Adrenal gland (tissue), 12 donors: Measurements from ENCODE around the gene LRRC10B. TPM values are rescaled to one million over a fixed set of nuclear protein-coding genes. Genes with fewer than 3 reads are reported as not detected.

ENCODE experiments used
- DNase-seq, 7 donors: peaks; one replicate each; pipeline ENCODE4 v3.0.0-alpha.2; 2019 to 2020
- H3K27ac ChIP-seq, 5 donors: fragments of 200-600 bp; sonication (generic) in 4 of 5; 1 replicate in 3 of 5; 2 replicates in 2 of 5; pipeline versions ENCODE4 v1.5.1 to v1.8.0; 2016 to 2020; ENCODE audit warnings: mild to moderate bottlenecking in 1 of 5
- H3K27me3 ChIP-seq: fragments of 200-600 bp; 2 replicates; pipeline ENCODE4 v1.8.0; 2021
- H3K36me3 ChIP-seq, 2 donors: fragments of 200-600 bp; replicated peaks in 1 of 2; 1 replicate in 1 of 2; 2 replicates in 1 of 2; pipeline versions ENCODE4 v1.5.1 to v1.8.0; 2018 to 2022
- H3K4me1 ChIP-seq, 2 donors: fragments of 200-600 bp; replicated peaks in 1 of 2; 1 replicate in 1 of 2; 2 replicates in 1 of 2; pipeline versions ENCODE4 v1.5.1 to v1.8.0; 2018 to 2021
- H3K4me3 ChIP-seq, 4 donors: fragments of 200-600 bp; sonication (generic) in 3 of 4; one replicate each; pipeline ENCODE4 v1.5.1; 2016 to 2018
- H3K9me3 ChIP-seq, 3 donors: fragments of 200-600 bp; sonication (generic) in 1 of 3; replicated peaks in 1 of 3; 1 replicate in 2 of 3; 2 replicates in 1 of 3; pipeline versions ENCODE4 v1.5.1 to v1.8.0; 2016 to 2021
- CTCF ChIP-seq, 6 experiments: fragments of 450-650 bp in 4 of 6; fragments of 200-600 bp in 2 of 6; sonication (generic) in 1 of 6; IDR thresholded peaks; 1 replicate in 5 of 6; 2 replicates in 1 of 6; pipeline versions ENCODE4 v1.5.1 to v1.8.0; 2016 to 2021; ENCODE audit warnings: antibody characterized with exemption in 6 of 6, mild to moderate bottlenecking in 2 of 6, moderate library complexity in 1 of 6
- POLR2A ChIP-seq, 2 donors: fragments of 450-650 bp; IDR thresholded peaks; one replicate each; pipeline ENCODE4 v1.6.1; 2017; ENCODE audit warnings: antibody characterized with exemption in 2 of 2, mild to moderate bottlenecking in 2 of 2, moderate library complexity in 1 of 2
- WGBS, 4 donors: extraction: QIAGEN DNeasy Blood & Tissue Kit in 2 of 4; methylation state at CpG; one replicate each; pipeline versions ENCODE4 v1.1.5 to v1.1.7; 2013 to 2017; 5-methylcytosine and 5-hydroxymethylcytosine counted together
- intact Hi-C, 2 donors: fragments of 100-400 bp; cut with DNase I; formaldehyde crosslinking; loops; one replicate each; pipeline versions ENCODE4 v1.14.1 to v1.15.0; 2022 to 2023
- microRNA counts, 2 donors: library from miRNA; unstranded; fragments of <30 nt; microRNA quantifications; one replicate each; lab custom pipeline; 2016
- microRNA-seq, 3 donors: library from miRNA; unstranded; fragments of <30 nt; microRNA quantifications; one replicate each; pipeline ENCODE4, GENCODE V29; 2017 to 2020
- polyA plus RNA-seq, 3 donors: library from polyadenylated mRNA; stranded (reverse); fragments of 200-250 nt in 2 of 3; fragments of 350-450 nt in 1 of 3; fragmentation: Illumina TruSeq in 1 of 3; extraction: RNeasy Lipid Tissue Mini Kit (QIAGEN cat#74804) in 1 of 3; gene quantifications; one replicate each; pipeline ENCODE4 v1.2.3, GENCODE V29; 2013 to 2014
- small RNA-seq, 2 donors: library from RNA; depleted of rRNA; stranded (forward); fragments of <200 nt; gene quantifications; one replicate each; pipeline ENCODE3, GENCODE V24; 2016
- total RNA-seq, 9 donors: library from RNA; depleted of rRNA in 4 of 9; stranded (reverse); fragments of >200 nt in 4 of 9; fragments of 120-200 nt in 1 of 9; fragmentation: NEBNext Ultra II Directional in 1 of 9; extraction: Animal tissue kit (Norgen Biotek cat#: 25700) in 1 of 9; gene quantifications; one replicate each; pipeline versions ENCODE4 v1.1.0 to v1.2.4, GENCODE V29; 2013 to 2023
- donor health status: healthy with polysubstance abuse.
- donor health status: Bipolar disorder and iron deficiency.
- donor health status: DM: yes; HTN: yes; CAD: no.
- donor health status: DM: no; HTN: no; CAD: no.
- donor health status: DM: no; HTN: no; CAD: no.
- donor health status: DM: yes; HTN: yes; CAD: no.

Gene LRRC10B
- total and polyA plus RNA-seq, 12 donors = 0.06 to 2.6 (median 1.1) TPM; not detected in 3

- Histone ChIP-seq H3K36me3 (no peaks in the 10 kb centered on the region), H3K4me1 (no peaks in the 10 kb centered on the region), H3K27ac (no peak overlapping the region), H3K27me3 (peaks cover 23% of the 10 kb centered on the region), H3K4me3 (no peak overlapping the region), H3K9me3 (no peaks in the 10 kb centered on the region)
- no peak for TF ChIP-seq CTCF (IDR thresholded peaks at IDR 0.05)
- TF ChIP-seq POLR2A (IDR thresholded peaks at IDR 0.05) = no peak
- no peak for DNase-seq
- 58 to 68% (median 64%) methylated on average over 3 to 10 of the region's 10 CpGs for WGBS, 4 donors
- intact Hi-C loops = no loop called here
Measured at GRCh38 chr11:61555978-61556377, 47.4 kb downstream of the LRRC10B start.

- Histone ChIP-seq H3K4me3 (no peak overlapping the region), H3K27me3 (peaks cover 23% of the 10 kb centered on the region), H3K9me3 (no peaks in the 10 kb centered on the region)
Measured at GRCh38 chr11:61556621-61557020, 48.1 kb downstream of the LRRC10B start.

More at GRCh38 chr11:61556621-61557020, 48.1 kb downstream of the LRRC10B start:
- TF ChIP-seq POLR2A (IDR thresholded peaks at IDR 0.05) = no peak
- no peak for TF ChIP-seq CTCF (IDR thresholded peaks at IDR 0.05)
- H3K27ac ChIP-seq = no peak overlapping the region
- intact Hi-C loops = no loop called here
- no peak for DNase-seq
- 71 to 83% (median 80%) methylated on average over 3 of the region's 3 CpGs for WGBS, 4 donors
- H3K4me1 ChIP-seq = no peaks in the 10 kb centered on the region
- no peaks in the 10 kb centered on the region for H3K36me3 ChIP-seq

MicroRNAs encoded within 50 kb of the gene (microRNA counts, 767-probe panel; counts per million panel counts)
- microRNA hsa-miR-4488 (lab: Ali Mortazavi, UCI) = 1,757 to 3,525 counts per million in 2 donors

Small RNA genes within 50 kb of the gene (microRNA-seq; reads per million reads assigned to microRNA genes)
- 0 reads per million in 3 donors for gene MIR4488

Small RNA genes within 50 kb of the gene (small RNA-seq; reads per million reads assigned to genes)
- gene MIR4488 = 0 to 0.12 reads per million in 2 donors

Other genes with a start within 250 kb of the LRRC10B start
- 1 to 10 TPM in 7 of 9 donors, under 1 TPM in 2; 0.69 to 4.4 (median 2.3) TPM for gene VWCE, start 213.4 kb upstream of the LRRC10B start, total RNA-seq
- 1 to 10 TPM in 2 of 3 donors, under 1 TPM in 1; 0.55 to 5.8 (median 3.8) TPM for gene VWCE, start 213.4 kb upstream of the LRRC10B start, polyA plus RNA-seq
- 100 to 1,000 TPM; 405 to 885 (median 642) TPM for gene DDB1, start 175.6 kb upstream of the LRRC10B start, total RNA-seq
- 100 to 1,000 TPM; 165 to 374 (median 308) TPM for gene DDB1, start 175.6 kb upstream of the LRRC10B start, polyA plus RNA-seq
- gene TKFC, start 175.5 kb upstream of the LRRC10B start, total RNA-seq = 100 to 1,000 TPM in 8 of 9 donors, 10 to 100 TPM in 1; 66.9 to 603 (median 255) TPM
- 100 to 1,000 TPM; 135 to 294 (median 198) TPM for gene TKFC, start 175.5 kb upstream of the LRRC10B start, polyA plus RNA-seq
- gene CYB561A3, start 146.9 kb upstream of the LRRC10B start, total RNA-seq = 1,000 to 10,000 TPM in 3 of 9 donors, 100 to 1,000 TPM in 5, 10 to 100 TPM in 1; 46.1 to 1,306 (median 775) TPM
- gene CYB561A3, start 146.9 kb upstream of the LRRC10B start, polyA plus RNA-seq = 100 to 1,000 TPM; 108 to 299 (median 284) TPM
- 100 to 1,000 TPM in 5 of 9 donors, 10 to 100 TPM in 4; 79.4 to 183 (median 122) TPM for gene TMEM138, start 146.4 kb upstream of the LRRC10B start, total RNA-seq
- gene TMEM138, start 146.4 kb upstream of the LRRC10B start, polyA plus RNA-seq = 100 to 1,000 TPM; 244 to 276 (median 259) TPM
- 10 to 100 TPM in 8 of 9 donors, 1 to 10 TPM in 1; 7.1 to 28.8 (median 13.6) TPM for gene TMEM216, start 116.2 kb upstream of the LRRC10B start, total RNA-seq
- gene TMEM216, start 116.2 kb upstream of the LRRC10B start, polyA plus RNA-seq = 10 to 100 TPM; 16.2 to 23.8 (median 21.3) TPM
- 10 to 100 TPM; 24.6 to 77.6 (median 57.1) TPM for gene CPSF7, start 78.8 kb upstream of the LRRC10B start, total RNA-seq
- gene CPSF7, start 78.8 kb upstream of the LRRC10B start, polyA plus RNA-seq = 10 to 100 TPM; 78.8 to 93.5 (median 79.2) TPM
- 10 to 100 TPM; 28.0 to 69.6 (median 48.7) TPM for gene SDHAF2, start 78.6 kb upstream of the LRRC10B start, total RNA-seq
- gene SDHAF2, start 78.6 kb upstream of the LRRC10B start, polyA plus RNA-seq = 10 to 100 TPM; 40.0 to 56.8 (median 47.1) TPM
- 1 to 10 TPM in 4 of 9 donors, under 1 TPM in 4, not detected in 1; 0.09 to 6.0 (median 1.0) TPM for gene SYT7, start 72.3 kb downstream of the LRRC10B start, total RNA-seq
- gene SYT7, start 72.3 kb downstream of the LRRC10B start, polyA plus RNA-seq = 1 to 10 TPM; 1.4 to 6.8 (median 6.5) TPM
- gene DAGLA, start 171.6 kb downstream of the LRRC10B start, total RNA-seq = 1 to 10 TPM in 8 of 9 donors, under 1 TPM in 1; 0.44 to 4.2 (median 2.5) TPM
- gene DAGLA, start 171.6 kb downstream of the LRRC10B start, polyA plus RNA-seq = 1 to 10 TPM in 2 of 3 donors, under 1 TPM in 1; 0.81 to 2.7 (median 1.5) TPM
- gene MYRF, start 243.9 kb downstream of the LRRC10B start, total RNA-seq = 1 to 10 TPM in 4 of 9 donors, under 1 TPM in 5; 0.13 to 2.6 (median 0.69) TPM
- 1 to 10 TPM in 2 of 3 donors, under 1 TPM in 1; 0.61 to 1.4 (median 1.1) TPM for gene MYRF, start 243.9 kb downstream of the LRRC10B start, polyA plus RNA-seq